A673 (cell line): Measurements from ENCODE around the gene FNDC10.

Experiments used
- CTCF ChIP-seq: fragments of 300-800, 200-600 bp; sonication (generic); conservative IDR thresholded peaks from 2 replicates; pipeline ENCODE4 v1.5.1; 2017; ENCODE audit warnings: low read depth, mild to moderate bottlenecking, antibody characterized with exemption, low read length, moderate library complexity, mixed read lengths
- EZH2 ChIP-seq: fragments of 200-600 bp; sonication (generic); IDR thresholded peaks from 2 replicates; pipeline ENCODE4 v1.6.1; 2017; ENCODE audit warnings: borderline replicate concordance, low read depth, mild to moderate bottlenecking, mixed read lengths, antibody characterized with exemption, low read length; ENCODE audit not compliant: poor library complexity, severe bottlenecking

GRCh38 chr1:1600861-1601563 lies 1.1 kb upstream of the FNDC10 start:
- TF ChIP-seq EZH2 = no peak
- no peak for TF ChIP-seq CTCF
